ENCODE data around the gene MCUB.

Gene MCUB

GRCh38 chr4:109599046-109599652 is 39.1 kb downstream of the MCUB start:
- Histone ChIP-seq H3K36me3 (ENCODE audit: control insufficient read depth, insufficient read depth, low read length) (no peaks in the 10 kb centered on the region), H3K9me3 (ENCODE audit: control insufficient read depth, low read length) (no peaks in the 10 kb centered on the region), H3K27ac (ENCODE audit: insufficient read depth, low read depth, low read length, poor library complexity, severe bottlenecking) (no peak overlapping the region), H3K27me3 (ENCODE audit: control insufficient read depth, insufficient read depth, low read length, poor library complexity, severe bottlenecking) (no peaks in the 10 kb centered on the region), H3K4me1 (ENCODE audit: control insufficient read depth, insufficient read depth, low read length) (no peaks in the 10 kb centered on the region), H3K4me3 (ENCODE audit: insufficient read depth, low read depth, low read length) (no peak overlapping the region)
- WGBS, 2 experiments: 87 to 93% methylated on average over 5 to 6 of the region's 6 CpGs

- Histone ChIP-seq H3K27me3 (ENCODE audit: control insufficient read depth, insufficient read depth, low read length, poor library complexity, severe bottlenecking) (no peaks in the 10 kb centered on the region), H3K36me3 (ENCODE audit: control insufficient read depth, insufficient read depth, low read length) (no peaks in the 10 kb centered on the region), H3K27ac (ENCODE audit: insufficient read depth, low read depth, low read length, poor library complexity, severe bottlenecking) (no peak overlapping the region), H3K4me1 (ENCODE audit: control insufficient read depth, insufficient read depth, low read length) (no peaks in the 10 kb centered on the region), H3K4me3 (ENCODE audit: insufficient read depth, low read depth, low read length) (no peak overlapping the region), H3K9me3 (ENCODE audit: control insufficient read depth, low read length) (no peaks in the 10 kb centered on the region)
- WGBS, 2 experiments: 81 to 93% methylated on average over 1 to 2 of the region's 3 CpGs
These were observed 40.4 kb downstream of the MCUB start for GRCh38 chr4:109600431-109600830.

GRCh38 chr4:109601336-109601735 is 41.3 kb downstream of the MCUB start:
- no peak overlapping the region for H3K27ac ChIP-seq (ENCODE audit: insufficient read depth, low read depth, low read length, poor library complexity, severe bottlenecking)
- no peak overlapping the region for H3K4me3 ChIP-seq (ENCODE audit: insufficient read depth, low read depth, low read length)
- WGBS, 2 experiments: 92 to 94% methylated on average over 1 to 2 of the region's 2 CpGs
- no peaks in the 10 kb centered on the region for H3K4me1 ChIP-seq (ENCODE audit: control insufficient read depth, insufficient read depth, low read length)
- H3K27me3 ChIP-seq (ENCODE audit: control insufficient read depth, insufficient read depth, low read length, poor library complexity, severe bottlenecking): no peaks in the 10 kb centered on the region
- no peaks in the 10 kb centered on the region for H3K36me3 ChIP-seq (ENCODE audit: control insufficient read depth, insufficient read depth, low read length)
- H3K9me3 ChIP-seq (ENCODE audit: control insufficient read depth, low read length): no peaks in the 10 kb centered on the region

- Histone ChIP-seq H3K27ac (ENCODE audit: insufficient read depth, low read depth, low read length, poor library complexity, severe bottlenecking) (no peak overlapping the region), H3K27me3 (ENCODE audit: control insufficient read depth, insufficient read depth, low read length, poor library complexity, severe bottlenecking) (no peaks in the 10 kb centered on the region), H3K4me1 (ENCODE audit: control insufficient read depth, insufficient read depth, low read length) (no peaks in the 10 kb centered on the region), H3K4me3 (ENCODE audit: insufficient read depth, low read depth, low read length) (no peak overlapping the region), H3K9me3 (ENCODE audit: control insufficient read depth, low read length) (no peaks in the 10 kb centered on the region), H3K36me3 (ENCODE audit: control insufficient read depth, insufficient read depth, low read length) (no peaks in the 10 kb centered on the region)
These were observed 47.9 kb downstream of the MCUB start for GRCh38 chr4:109607976-109608375.

- H3K4me3 ChIP-seq (ENCODE audit: insufficient read depth, low read depth, low read length): no peak overlapping the region
- 94 to 95% methylated on average over 1 of the region's 1 CpG for WGBS, 2 experiments
These were observed 48.8 kb downstream of the MCUB start for GRCh38 chr4:109608879-109609278.

GRCh38 chr4:109609431-109609830 is 49.4 kb downstream of the MCUB start:
- no peaks in the 10 kb centered on the region for H3K4me1 ChIP-seq (ENCODE audit: control insufficient read depth, insufficient read depth, low read length)
- H3K4me3 ChIP-seq (ENCODE audit: insufficient read depth, low read depth, low read length): no peak overlapping the region
- H3K27ac ChIP-seq (ENCODE audit: insufficient read depth, low read depth, low read length, poor library complexity, severe bottlenecking): no peak overlapping the region
- H3K27me3 ChIP-seq (ENCODE audit: control insufficient read depth, insufficient read depth, low read length, poor library complexity, severe bottlenecking): no peaks in the 10 kb centered on the region
- no peaks in the 10 kb centered on the region for H3K9me3 ChIP-seq (ENCODE audit: control insufficient read depth, low read length)
- WGBS, 2 experiments: 95 to 96% methylated on average over 2 of the region's 2 CpGs
- H3K36me3 ChIP-seq (ENCODE audit: control insufficient read depth, insufficient read depth, low read length): no peaks in the 10 kb centered on the region

More at GRCh38 chr4:109608879-109609278, 48.8 kb downstream of the MCUB start:
- Histone ChIP-seq H3K27ac (ENCODE audit: insufficient read depth, low read depth, low read length, poor library complexity, severe bottlenecking) (no peak overlapping the region), H3K4me1 (ENCODE audit: control insufficient read depth, insufficient read depth, low read length) (no peaks in the 10 kb centered on the region), H3K36me3 (ENCODE audit: control insufficient read depth, insufficient read depth, low read length) (no peaks in the 10 kb centered on the region), H3K9me3 (ENCODE audit: control insufficient read depth, low read length) (no peaks in the 10 kb centered on the region), H3K27me3 (ENCODE audit: control insufficient read depth, insufficient read depth, low read length, poor library complexity, severe bottlenecking) (no peaks in the 10 kb centered on the region)

GRCh38 chr4:109610489-109610888 is 50.4 kb downstream of the MCUB start:
- no peaks in the 10 kb centered on the region for H3K9me3 ChIP-seq (ENCODE audit: control insufficient read depth, low read length)
- no peaks in the 10 kb centered on the region for H3K36me3 ChIP-seq (ENCODE audit: control insufficient read depth, insufficient read depth, low read length)
- WGBS, 2 experiments: 97% methylated on average over 5 of the region's 5 CpGs
- H3K4me3 ChIP-seq (ENCODE audit: insufficient read depth, low read depth, low read length): no peak overlapping the region
- H3K27me3 ChIP-seq (ENCODE audit: control insufficient read depth, insufficient read depth, low read length, poor library complexity, severe bottlenecking): no peaks in the 10 kb centered on the region
- H3K4me1 ChIP-seq (ENCODE audit: control insufficient read depth, insufficient read depth, low read length): no peaks in the 10 kb centered on the region
- H3K27ac ChIP-seq (ENCODE audit: insufficient read depth, low read depth, low read length, poor library complexity, severe bottlenecking): no peak overlapping the region

GRCh38 chr4:109611045-109611646 is 51.1 kb downstream of the MCUB start:
- Histone ChIP-seq H3K36me3 (ENCODE audit: control insufficient read depth, insufficient read depth, low read length) (no peaks in the 10 kb centered on the region), H3K27ac (ENCODE audit: insufficient read depth, low read depth, low read length, poor library complexity, severe bottlenecking) (no peak overlapping the region), H3K27me3 (ENCODE audit: control insufficient read depth, insufficient read depth, low read length, poor library complexity, severe bottlenecking) (no peaks in the 10 kb centered on the region), H3K4me1 (ENCODE audit: control insufficient read depth, insufficient read depth, low read length) (no peaks in the 10 kb centered on the region), H3K4me3 (ENCODE audit: insufficient read depth, low read depth, low read length) (no peak overlapping the region), H3K9me3 (ENCODE audit: control insufficient read depth, low read length) (no peaks in the 10 kb centered on the region)

- WGBS, 2 experiments: 100% methylated on average over 1 of the region's 1 CpG
- Histone ChIP-seq H3K27ac (ENCODE audit: insufficient read depth, low read depth, low read length, poor library complexity, severe bottlenecking) (no peak overlapping the region), H3K4me1 (ENCODE audit: control insufficient read depth, insufficient read depth, low read length) (no peaks in the 10 kb centered on the region), H3K36me3 (ENCODE audit: control insufficient read depth, insufficient read depth, low read length) (no peaks in the 10 kb centered on the region), H3K4me3 (ENCODE audit: insufficient read depth, low read depth, low read length) (no peak overlapping the region), H3K9me3 (ENCODE audit: control insufficient read depth, low read length) (no peaks in the 10 kb centered on the region), H3K27me3 (ENCODE audit: control insufficient read depth, insufficient read depth, low read length, poor library complexity, severe bottlenecking) (no peaks in the 10 kb centered on the region)
These were observed 54.0 kb downstream of the MCUB start for GRCh38 chr4:109614015-109614414.

- Histone ChIP-seq H3K4me1 (ENCODE audit: control insufficient read depth, insufficient read depth, low read length) (no peaks in the 10 kb centered on the region), H3K27ac (ENCODE audit: insufficient read depth, low read depth, low read length, poor library complexity, severe bottlenecking) (no peak overlapping the region), H3K27me3 (ENCODE audit: control insufficient read depth, insufficient read depth, low read length, poor library complexity, severe bottlenecking) (no peaks in the 10 kb centered on the region), H3K9me3 (ENCODE audit: control insufficient read depth, low read length) (no peaks in the 10 kb centered on the region), H3K36me3 (ENCODE audit: control insufficient read depth, insufficient read depth, low read length) (no peaks in the 10 kb centered on the region), H3K4me3 (ENCODE audit: insufficient read depth, low read depth, low read length) (no peak overlapping the region)
- 85 to 93% methylated on average over 5 of the region's 5 CpGs for WGBS, 2 experiments
These were observed 54.4 kb downstream of the MCUB start for GRCh38 chr4:109614466-109614865.
